Neural cell (in vitro differentiated cells): ENCODE data around the gene PORCN. TPM values are rescaled to one million over a fixed set of nuclear protein-coding genes. Genes with fewer than 3 reads are reported as not detected.
A peak's percentile ranks its signal among the peaks of the same experiment; 100 is the strongest.

Experiments
- H2AFZ ChIP-seq: fragments of 200-600, 300-800 bp; sonication (generic), shearing (Covaris generic); 2 replicates; pipeline ENCODE4 v1.6.0; 2014; ENCODE audit warnings: low read depth, mild to moderate bottlenecking, antibody characterized with exemption, low read length, moderate library complexity
- H3F3A ChIP-seq: fragments of 200-600 bp; shearing (Covaris generic); 2 replicates; pipeline ENCODE4 v1.6.1; 2016; ENCODE audit warnings: mild to moderate bottlenecking, moderate library complexity, mixed read lengths, antibody characterized with exemption, low read length; ENCODE audit not compliant: insufficient read depth, poor library complexity, severe bottlenecking
- H3K27ac ChIP-seq: fragments of 200-600, 300-800 bp; sonication (generic), shearing (Covaris generic); 2 replicates; pipeline ENCODE4 v1.5.1; 2014; ENCODE audit warnings: mild to moderate bottlenecking, low read length, moderate library complexity
- H3K27me3 ChIP-seq: fragments of 300-800, 200-600 bp; sonication (generic), shearing (Covaris generic); 2 replicates; pipeline ENCODE4 v1.6.0; 2014; ENCODE audit warnings: mild to moderate bottlenecking, low read depth, low read length, moderate library complexity; ENCODE audit not compliant: insufficient read depth
- H3K36me3 ChIP-seq: fragments of 300-800, 200-600 bp; sonication (generic), shearing (Covaris generic); 2 replicates; pipeline ENCODE4 v1.5.1; 2014; ENCODE audit warnings: mild to moderate bottlenecking, antibody characterized with exemption, low read length, moderate library complexity; ENCODE audit not compliant: insufficient read depth
- H3K4me2 ChIP-seq: fragments of 300-800, 200-600 bp; sonication (generic), shearing (Covaris generic); 2 replicates; pipeline ENCODE4 v1.6.0; 2014; ENCODE audit warnings: mild to moderate bottlenecking, low read length
- H3K4me3 ChIP-seq: fragments of 300-800, 200-600 bp; sonication (generic), shearing (Covaris generic); 2 replicates; pipeline ENCODE4 v1.5.1; 2014; ENCODE audit warnings: mild to moderate bottlenecking, low read length, moderate library complexity
- H3K79me2 ChIP-seq: fragments of 200-600 bp; shearing (Covaris generic); replicated peaks from 2 replicates; pipeline ENCODE4 v1.6.0; 2014; ENCODE audit warnings: mild to moderate bottlenecking, low read length, moderate library complexity; ENCODE audit not compliant: insufficient read depth
- H3K9ac ChIP-seq: fragments of 300-800, 200-600 bp; sonication (generic), shearing (Covaris generic); 2 replicates; pipeline ENCODE4 v1.6.1; 2016; ENCODE audit warnings: mild to moderate bottlenecking, low read length, mixed read lengths
- H3K9me2 ChIP-seq: fragments of 200-600 bp; shearing (Covaris generic); 2 replicates; pipeline ENCODE4 v1.6.1; 2016; ENCODE audit warnings: mild to moderate bottlenecking, low read length, mixed read lengths; ENCODE audit not compliant: insufficient read depth
- H3K9me3 ChIP-seq: fragments of 200-600, 300-800 bp; sonication (generic), shearing (Covaris generic); 2 replicates; pipeline ENCODE4 v1.6.1; 2016; ENCODE audit warnings: mild to moderate bottlenecking, mixed run types, low read length, moderate library complexity, mixed read lengths
- H4K20me1 ChIP-seq: fragments of 200-600 bp; shearing (Covaris generic); 2 replicates; pipeline ENCODE4 v1.6.1; 2016; ENCODE audit warnings: mild to moderate bottlenecking, mixed run types; ENCODE audit not compliant: insufficient read depth
- CTCF ChIP-seq: fragments of 450-650 bp; IDR thresholded peaks from 2 replicates; pipeline ENCODE4 v1.5.1; 2014; ENCODE audit warnings: antibody characterized with exemption, mild to moderate bottlenecking, moderate library complexity; ENCODE audit not compliant: poor library complexity, severe bottlenecking
- EP300 ChIP-seq: fragments of 450-650 bp; conservative IDR thresholded peaks from 2 replicates; pipeline ENCODE4 v1.6.1; 2014; ENCODE audit warnings: antibody characterized with exemption, mild to moderate bottlenecking, moderate library complexity; ENCODE audit not compliant: poor library complexity, severe bottlenecking
- EZH2 ChIP-seq: fragments of 200-600, 300-800 bp; shearing (Covaris generic), sonication (generic); IDR thresholded peaks from 2 replicates; pipeline ENCODE4 v1.6.1; 2014; ENCODE audit warnings: antibody characterized with exemption, low read length, borderline replicate concordance, mild to moderate bottlenecking; ENCODE audit not compliant: insufficient read depth, poor library complexity, severe bottlenecking
- MXI1 ChIP-seq: fragments of 450-650 bp; conservative IDR thresholded peaks from 2 replicates; pipeline ENCODE4 v1.6.1; 2014; ENCODE audit warnings: antibody characterized with exemption, mild to moderate bottlenecking; ENCODE audit not compliant: poor library complexity, severe bottlenecking
- POLR2AphosphoS5 ChIP-seq: IDR thresholded peaks from 2 replicates; pipeline ENCODE4 v1.6.1; 2012
- RAD21 ChIP-seq: fragments of 450-650 bp; conservative IDR thresholded peaks from 2 replicates; pipeline ENCODE4 v1.6.1; 2014; ENCODE audit warnings: antibody characterized with exemption, mild to moderate bottlenecking, moderate library complexity
- REST ChIP-seq: IDR thresholded peaks from 2 replicates; pipeline ENCODE4 v1.6.1; 2012; ENCODE audit warnings: borderline replicate concordance
- SMC3 ChIP-seq: fragments of 450-650 bp; conservative IDR thresholded peaks from 2 replicates; pipeline ENCODE4 v1.6.1; 2014; ENCODE audit warnings: antibody characterized with exemption, mild to moderate bottlenecking, moderate library complexity; ENCODE audit not compliant: poor library complexity
- TAF1 ChIP-seq: IDR thresholded peaks from 2 replicates; pipeline ENCODE4 v1.6.1; 2012; ENCODE audit warnings: low read depth
- polyA plus RNA-seq: library from polyadenylated mRNA; depleted of rRNA; stranded (reverse); fragments of >200 nt; gene quantifications from 2 replicates; pipeline ENCODE4 v1.2.3, GENCODE V29; 2014

The PORCN gene
- polyA plus RNA-seq, 1 donor from 2014 or later: 29.8 TPM

- no peaks in the 10 kb centered on the region for H3K27me3 ChIP-seq
- H3K4me2 ChIP-seq: peak within 1 kb of the TSS; percentile 55
- H3K4me3 ChIP-seq: peak within 1 kb of the TSS; percentile 85
- peak within 1 kb of the TSS; percentile 90 for H3K9ac ChIP-seq
- no peak for TF ChIP-seq EZH2
- TF ChIP-seq TAF1: no peak
- TF ChIP-seq CTCF: peak; percentile 60
- TF ChIP-seq REST: no peak
- peak; percentile 79 for TF ChIP-seq POLR2AphosphoS5
- TF ChIP-seq EP300: peak; percentile 37
- no peak for TF ChIP-seq MXI1
- TF ChIP-seq RAD21: peak; percentile 41
- peak; percentile 38 for TF ChIP-seq SMC3
- peak within 1 kb of the TSS; percentile 69 for H2AFZ ChIP-seq
- H3F3A ChIP-seq: no peaks in the 10 kb centered on the region
- H3K27ac ChIP-seq: peak within 1 kb of the TSS; percentile 85
- H3K36me3 ChIP-seq: no peaks in the 10 kb centered on the region
- H3K9me2 ChIP-seq: no peaks in the 10 kb centered on the region
- H4K20me1 ChIP-seq: no peaks in the 10 kb centered on the region
- H3K9me3 ChIP-seq: no peaks in the 10 kb centered on the region
- peaks cover 4% of the 10 kb centered on the region for H3K79me2 ChIP-seq
These were observed 30.7 kb downstream of the PORCN start, which contains the start of gene TBC1D25 for GRCh38 chrX:48539345-48540027. TBC1D25 (plus strand) TSS chrX:48539714; CDS start chrX:48539798, 84 bp downstream.

- Histone ChIP-seq H3K9me2 (no peaks in the 10 kb centered on the region), H3K79me2 (peaks cover 4% of the 10 kb centered on the region), H3K9me3 (no peaks in the 10 kb centered on the region), H2AFZ (peak overlapping the region; percentile 69), H3F3A (no peaks in the 10 kb centered on the region), H3K4me3 (peak overlapping the region; percentile 85), H3K4me2 (peak overlapping the region; percentile 55), H3K9ac (peak overlapping the region; percentile 90), H3K36me3 (no peaks in the 10 kb centered on the region), H3K27ac (peak overlapping the region; percentile 85), H3K27me3 (no peaks in the 10 kb centered on the region), H4K20me1 (no peaks in the 10 kb centered on the region)
- TF ChIP-seq SMC3 (no peak), EZH2 (no peak), REST (no peak), MXI1 (no peak), EP300 (no peak), RAD21 (no peak), CTCF (no peak)
These were observed 31.2 kb downstream of the PORCN start for GRCh38 chrX:48540028-48540375.
